CD14-positive monocyte (primary cell): ENCODE measurements around the gene PIK3C2B. TPM values are rescaled to one million over a fixed set of nuclear protein-coding genes. Genes with fewer than 3 reads are reported as not detected.
A peak's percentile ranks its signal among the peaks of the same experiment; 100 is the strongest.

Source experiments
- DNase-seq, 3 donors: peaks; one replicate each; pipeline ENCODE4 v3.0.0-alpha.2; 2011 to 2022
- H2AFZ ChIP-seq: 2 replicates; pipeline ENCODE4 v1.6.0; 2012; ENCODE audit warnings: mild to moderate bottlenecking, low read depth, low read length, inconsistent platforms; ENCODE audit not compliant: insufficient read depth, poor library complexity, severe bottlenecking
- H3K27ac ChIP-seq, 2 donors: 1 replicate in 1 of 2; 2 replicates in 1 of 2; pipeline ENCODE4 v1.5.1; 2012 to 2013; ENCODE audit warnings: low read length in 2 of 2, control low read depth in 1 of 2, inconsistent platforms in 1 of 2, low read depth in 1 of 2, mild to moderate bottlenecking in 1 of 2
- H3K27me3 ChIP-seq, 2 donors: one replicate each; pipeline versions ENCODE4 v1.6.0 to v1.6.1; 2011 to 2013; ENCODE audit warnings: low read length in 2 of 2; ENCODE audit not compliant: control insufficient read depth in 2 of 2, insufficient read depth in 2 of 2
- H3K36me3 ChIP-seq, 2 donors: replicated peaks in 1 of 2; 1 replicate in 1 of 2; 2 replicates in 1 of 2; pipeline versions ENCODE4 v1.5.1 to v1.6.1; 2012 to 2013; ENCODE audit warnings: low read length in 2 of 2, control low read depth in 1 of 2, inconsistent platforms in 1 of 2, mild to moderate bottlenecking in 1 of 2; ENCODE audit not compliant: insufficient read depth in 2 of 2, control insufficient read depth in 1 of 2
- H3K4me1 ChIP-seq, 2 donors: 1 replicate in 1 of 2; 2 replicates in 1 of 2; pipeline versions ENCODE4 v1.5.1 to v1.6.1; 2012 to 2013; ENCODE audit warnings: low read length in 2 of 2, control low read depth in 1 of 2, inconsistent platforms in 1 of 2, mild to moderate bottlenecking in 1 of 2, moderate library complexity in 1 of 2; ENCODE audit not compliant: insufficient read depth in 2 of 2, control insufficient read depth in 1 of 2
- H3K4me2 ChIP-seq: replicated peaks from 2 replicates; pipeline ENCODE3; 2012; ENCODE audit warnings: low read length, moderate library complexity, mild to moderate bottlenecking; ENCODE audit not compliant: poor library complexity, severe bottlenecking; ENCODE audit errors: extremely low read depth
- H3K4me3 ChIP-seq, 3 experiments: fragments of 200-600 bp in 1 of 3; sonication (generic) in 1 of 3; replicated peaks in 1 of 3; 1 replicate in 2 of 3; 2 replicates in 1 of 3; pipeline ENCODE4 v1.5.1; 2011 to 2013; ENCODE audit warnings: low read length in 3 of 3, mild to moderate bottlenecking in 3 of 3, control low read depth in 2 of 3, low read depth in 2 of 3, inconsistent platforms in 1 of 3, moderate library complexity in 1 of 3
- H3K79me2 ChIP-seq: 2 replicates; pipeline ENCODE4 v1.6.0; 2012; ENCODE audit warnings: mild to moderate bottlenecking, control low read depth, inconsistent platforms, low read length, moderate library complexity; ENCODE audit not compliant: insufficient read depth
- H3K9ac ChIP-seq: 2 replicates; pipeline ENCODE4 v1.6.0; 2017; ENCODE audit warnings: low read length, mild to moderate bottlenecking; ENCODE audit not compliant: insufficient read depth, poor library complexity, severe bottlenecking
- H3K9me3 ChIP-seq, 2 donors: replicated peaks in 1 of 2; 1 replicate in 1 of 2; 2 replicates in 1 of 2; pipeline versions ENCODE4 v1.5.1 to v1.6.1; 2012 to 2013; ENCODE audit warnings: low read length in 2 of 2, control low read depth in 1 of 2; ENCODE audit not compliant: control insufficient read depth in 1 of 2, insufficient read depth in 1 of 2
- H4K20me1 ChIP-seq: 2 replicates; pipeline ENCODE4 v1.6.0; 2012; ENCODE audit warnings: mild to moderate bottlenecking, low read length, control low read depth, moderate library complexity; ENCODE audit not compliant: insufficient read depth
- H3K27ac Mint-ChIP-seq, 7 donors: one replicate each; pipeline ENCODE4 v1.8.0; 2020; ENCODE audit warnings: mild to moderate bottlenecking in 7 of 7, mixed read lengths in 7 of 7, moderate library complexity in 6 of 7, inconsistent platforms in 2 of 7
- H3K27me3 Mint-ChIP-seq, 3 donors: one replicate each; pipeline ENCODE4 v1.8.0; 2021 to 2022; ENCODE audit warnings: low read depth in 3 of 3, mild to moderate bottlenecking in 3 of 3, mixed read lengths in 3 of 3, moderate library complexity in 3 of 3, inconsistent platforms in 1 of 3
- H3K36me3 Mint-ChIP-seq, 2 donors: one replicate each; pipeline ENCODE4 v1.8.0; 2020; ENCODE audit warnings: mixed read lengths in 2 of 2, inconsistent platforms in 1 of 2, mild to moderate bottlenecking in 1 of 2
- H3K4me1 Mint-ChIP-seq: one replicate; pipeline ENCODE4 v1.8.0; 2020; ENCODE audit warnings: mild to moderate bottlenecking, mixed read lengths
- H3K4me3 Mint-ChIP-seq, 2 donors: one replicate each; pipeline ENCODE4 v1.8.0; 2020; ENCODE audit warnings: mild to moderate bottlenecking in 2 of 2, mixed read lengths in 2 of 2, moderate library complexity in 1 of 2
- H3K9me3 Mint-ChIP-seq, 7 donors: one replicate each; pipeline ENCODE4 v1.8.0; 2020 to 2022; ENCODE audit warnings: mixed read lengths in 7 of 7, mild to moderate bottlenecking in 6 of 7, moderate library complexity in 6 of 7, inconsistent platforms in 2 of 7
- WGBS: methylation state at CpG from one replicate; pipeline ENCODE4 v1.1.5; 2013; ENCODE audit warnings: missing lambda C conversion rate; ENCODE audit not compliant: insufficient coverage; 5-methylcytosine and 5-hydroxymethylcytosine counted together
- intact Hi-C, 2 donors: fragments of 100-400 bp; cut with micrococcal nuclease; formaldehyde crosslinking; loops; one replicate each; pipeline versions ENCODE4 v1.15.0 to v1.15.1; 2023
- polyA plus RNA-seq, 3 donors: library from polyadenylated mRNA; depleted of rRNA in 1 of 3; unstranded in 2 of 3; stranded (reverse) in 1 of 3; fragments of 300-500 nt in 2 of 3; fragments of >200 nt in 1 of 3; fragmentation: Illumina TruSeq in 2 of 3; gene quantifications; 1 replicate in 2 of 3; 2 replicates in 1 of 3; pipeline ENCODE4 v1.2.3, GENCODE V29; 2012 to 2021
- TF ChIP-seq, protein P1 (sequence below): fragments of 200-600 bp; IDR thresholded peaks from one replicate; pipeline ENCODE4 v1.8.0; 2022; ENCODE audit warnings: antibody characterized with exemption, mild to moderate bottlenecking

The PIK3C2B gene
- polyA plus RNA-seq, 3 donors: 0.04 to 1.4 TPM; not detected in 1

DNA sequence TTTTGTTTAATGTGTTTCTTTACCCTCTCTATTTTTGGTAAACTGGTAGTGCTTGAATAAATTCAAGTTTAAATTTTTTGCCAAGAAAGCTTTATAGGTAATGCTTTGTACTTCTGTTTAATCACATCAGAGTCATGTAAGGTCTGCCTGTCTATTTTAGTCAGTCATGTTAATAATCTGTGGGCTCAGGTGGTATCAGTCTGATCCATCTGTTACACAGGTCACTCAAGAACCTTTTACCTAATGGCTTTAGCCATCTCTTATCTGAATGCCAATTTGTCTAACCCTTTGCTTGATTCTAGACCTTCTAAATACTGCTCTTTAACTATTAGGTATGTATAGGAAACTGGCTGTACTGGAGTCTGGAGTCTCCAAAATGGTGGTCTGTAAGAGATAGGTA is 38.2 kb upstream of the PIK3C2B start:
- no peaks in the 10 kb centered on the region for H3K27me3 Mint-ChIP-seq
- Histone ChIP-seq H3K4me2 (no peak overlapping the region), H3K9ac (no peak overlapping the region), H4K20me1 (peaks cover 96% of the 10 kb centered on the region), H3K4me3 (no peak overlapping the region), H3K36me3 (peaks cover 83 to 100% of the 10 kb centered on the region in 2 donors), H3K79me2 (peaks cover 82% of the 10 kb centered on the region), H3K4me1 (no peaks in the 10 kb centered on the region), H3K9me3 (no peaks in the 10 kb centered on the region), H3K27me3 (no peaks in the 10 kb centered on the region), H2AFZ (no peak overlapping the region), H3K27ac (peak overlapping the region in 1 of 2 donors; percentile 48)
- no peak overlapping the region for H3K4me3 Mint-ChIP-seq
- no peak for DNase-seq
- peaks cover 73 to 90% of the 10 kb centered on the region in 2 donors for H3K36me3 Mint-ChIP-seq
- peak overlapping the region in 2 of 7 donors; percentile 2 to 6 for H3K27ac Mint-ChIP-seq
- no peaks in the 10 kb centered on the region for H3K9me3 Mint-ChIP-seq
- intact Hi-C loops: no loop called here
- TF ChIP-seq, protein P1, sequence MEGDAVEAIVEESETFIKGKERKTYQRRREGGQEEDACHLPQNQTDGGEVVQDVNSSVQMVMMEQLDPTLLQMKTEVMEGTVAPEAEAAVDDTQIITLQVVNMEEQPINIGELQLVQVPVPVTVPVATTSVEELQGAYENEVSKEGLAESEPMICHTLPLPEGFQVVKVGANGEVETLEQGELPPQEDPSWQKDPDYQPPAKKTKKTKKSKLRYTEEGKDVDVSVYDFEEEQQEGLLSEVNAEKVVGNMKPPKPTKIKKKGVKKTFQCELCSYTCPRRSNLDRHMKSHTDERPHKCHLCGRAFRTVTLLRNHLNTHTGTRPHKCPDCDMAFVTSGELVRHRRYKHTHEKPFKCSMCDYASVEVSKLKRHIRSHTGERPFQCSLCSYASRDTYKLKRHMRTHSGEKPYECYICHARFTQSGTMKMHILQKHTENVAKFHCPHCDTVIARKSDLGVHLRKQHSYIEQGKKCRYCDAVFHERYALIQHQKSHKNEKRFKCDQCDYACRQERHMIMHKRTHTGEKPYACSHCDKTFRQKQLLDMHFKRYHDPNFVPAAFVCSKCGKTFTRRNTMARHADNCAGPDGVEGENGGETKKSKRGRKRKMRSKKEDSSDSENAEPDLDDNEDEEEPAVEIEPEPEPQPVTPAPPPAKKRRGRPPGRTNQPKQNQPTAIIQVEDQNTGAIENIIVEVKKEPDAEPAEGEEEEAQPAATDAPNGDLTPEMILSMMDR: no peak
- peaks cover 4% of the 10 kb centered on the region for H3K4me1 Mint-ChIP-seq

DNA sequence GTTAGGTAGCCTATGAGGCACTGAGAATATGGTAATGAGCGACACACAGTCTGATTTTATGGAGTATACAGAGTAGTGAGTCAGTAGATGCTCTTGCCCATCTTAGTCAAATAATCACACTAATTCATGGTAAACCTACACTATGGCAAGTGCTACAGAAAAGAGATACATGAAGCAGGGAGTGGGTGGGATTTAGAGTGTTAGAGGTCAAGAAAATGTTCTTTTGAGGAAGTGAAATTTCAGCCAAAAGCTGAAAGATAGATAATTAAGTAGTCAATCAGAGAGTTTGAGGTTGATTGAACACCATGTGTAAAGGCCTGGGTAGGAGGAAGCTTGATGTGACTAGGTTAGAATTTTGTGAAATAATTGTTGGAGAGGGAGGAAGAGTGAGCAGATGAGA is 36.3 kb upstream of the PIK3C2B start:
- peaks cover 0 to 2% (median 0%) of the 10 kb centered on the region in 3 donors for H3K27me3 Mint-ChIP-seq
- WGBS: no CpG with 5 or more reads among the region's 1 CpG
- H3K9me3 Mint-ChIP-seq: no peaks in the 10 kb centered on the region
- Histone ChIP-seq H3K36me3 (peaks cover 86 to 100% of the 10 kb centered on the region in 2 donors), H2AFZ (no peak overlapping the region), H3K4me1 (no peaks in the 10 kb centered on the region), H3K27ac (peak overlapping the region in 1 of 2 donors; percentile 45), H3K4me2 (no peak overlapping the region), H4K20me1 (peaks cover 92% of the 10 kb centered on the region), H3K9me3 (no peaks in the 10 kb centered on the region), H3K4me3 (no peak overlapping the region), H3K9ac (no peak overlapping the region), H3K79me2 (peaks cover 82% of the 10 kb centered on the region), H3K27me3 (no peaks in the 10 kb centered on the region)
- DNase-seq: no peak
- no peak overlapping the region for H3K4me3 Mint-ChIP-seq
- peak overlapping the region in 2 of 7 donors; percentile 10 to 75 for H3K27ac Mint-ChIP-seq
- peaks cover 73 to 92% of the 10 kb centered on the region in 2 donors for H3K36me3 Mint-ChIP-seq
- intact Hi-C loops: no loop called here
- peaks cover 4% of the 10 kb centered on the region for H3K4me1 Mint-ChIP-seq
- TF ChIP-seq, protein P1: no peak
